HepG2 (cell line): ENCODE results near the gene OR6S1. TPM values are rescaled to one million over a fixed set of nuclear protein-coding genes. Genes with fewer than 3 reads are reported as not detected.

ENCODE experiments used
- BCL6 ChIP-seq: IDR thresholded peaks from 2 replicates; pipeline ENCODE4 v1.6.1; 2016; ENCODE audit warnings: missing genetic modification reagents, missing compliant biosample characterization
- DNMT3B ChIP-seq: conservative IDR thresholded peaks from 2 replicates; pipeline ENCODE4 v1.6.1; 2016; ENCODE audit warnings: missing biosample characterization, control low read depth
- HCFC1 ChIP-seq: fragments of 150-350 bp; IDR thresholded peaks from 2 replicates; pipeline ENCODE4 v1.6.1; 2014; ENCODE audit warnings: low read depth, low read length
- HDAC2 ChIP-seq: sonication (generic); formaldehyde crosslinking; IDR thresholded peaks from 2 replicates; pipeline ENCODE4 v1.4.0; 2020; ENCODE audit warnings: missing genetic modification reagents
- KLF13 ChIP-seq: sonication (generic); formaldehyde crosslinking; IDR thresholded peaks from 2 replicates; pipeline ENCODE4 v1.4.0; 2020; ENCODE audit warnings: mild to moderate bottlenecking, missing genetic modification reagents
- MXD4 ChIP-seq: IDR thresholded peaks from 2 replicates; pipeline ENCODE4 v1.6.1; 2016; ENCODE audit warnings: mild to moderate bottlenecking, missing biosample characterization, missing genetic modification reagents
- NCOA1 ChIP-seq: sonication (generic); formaldehyde crosslinking; IDR thresholded peaks from 2 replicates; pipeline ENCODE4 v1.9.0; 2021; ENCODE audit warnings: missing genetic modification reagents
- NFKB2 ChIP-seq: sonication (generic); formaldehyde crosslinking; IDR thresholded peaks from 2 replicates; pipeline ENCODE4 v1.4.0; 2020; ENCODE audit warnings: missing genetic modification reagents, borderline replicate concordance
- PCBP2 ChIP-seq: fragments of 200-400 bp; formaldehyde crosslinking; optimal IDR thresholded peaks from 2 replicates; pipeline ENCODE3; 2018; ENCODE audit warnings: low read length, low read depth; ENCODE audit not compliant: poor library complexity, severe bottlenecking
- RBM39 ChIP-seq: fragments of 200-400 bp; formaldehyde crosslinking; IDR thresholded peaks from one replicate; pipeline ENCODE4 v1.6.1; 2018; ENCODE audit warnings: antibody characterized with exemption, mild to moderate bottlenecking, low read depth, low read length; ENCODE audit not compliant: poor library complexity, severe bottlenecking
- SATB2 ChIP-seq: sonication (generic); formaldehyde crosslinking; IDR thresholded peaks from 2 replicates; pipeline ENCODE4 v1.5.0; 2020; ENCODE audit warnings: missing genetic modification reagents
- SIX1 ChIP-seq: sonication (generic); formaldehyde crosslinking; IDR thresholded peaks from 2 replicates; pipeline ENCODE4 v1.4.0; 2020; ENCODE audit warnings: missing genetic modification reagents, borderline replicate concordance
- SMC3 ChIP-seq: IDR thresholded peaks from 2 replicates; pipeline ENCODE4 v1.6.1; 2011; ENCODE audit warnings: low read length, improper control_type of control experiment
- SRSF1 ChIP-seq: fragments of 200-400 bp; formaldehyde crosslinking; optimal IDR thresholded peaks from 2 replicates; pipeline ENCODE3; 2017; ENCODE audit warnings: mild to moderate bottlenecking, low read depth, low read length, moderate library complexity
- TOE1 ChIP-seq: sonication (generic); formaldehyde crosslinking; IDR thresholded peaks from 2 replicates; pipeline ENCODE4 v1.4.0; 2020; ENCODE audit warnings: mild to moderate bottlenecking, missing genetic modification reagents
- YY1 ChIP-seq: IDR thresholded peaks from 2 replicates; pipeline ENCODE4 v1.6.1; 2011; ENCODE audit warnings: low read length, low read depth, moderate library complexity, mild to moderate bottlenecking; ENCODE audit not compliant: insufficient read depth, insufficient replicate concordance
- ZIK1 ChIP-seq: sonication (generic); formaldehyde crosslinking; IDR thresholded peaks from 2 replicates; pipeline ENCODE4 v1.5.0; 2020; ENCODE audit warnings: mild to moderate bottlenecking, low read depth, missing genetic modification reagents, borderline replicate concordance
- ZKSCAN8 ChIP-seq: IDR thresholded peaks from 2 replicates; pipeline ENCODE4 v1.6.1; 2016; ENCODE audit warnings: borderline replicate concordance, missing genetic modification reagents, missing compliant biosample characterization
- ZNF124 ChIP-seq: sonication (generic); formaldehyde crosslinking; IDR thresholded peaks from 2 replicates; pipeline ENCODE4 v1.4.0; 2020; ENCODE audit warnings: missing genetic modification reagents
- ZNF44 ChIP-seq: sonication (generic); formaldehyde crosslinking; IDR thresholded peaks from 2 replicates; pipeline ENCODE4 v1.5.1; 2020; ENCODE audit warnings: mild to moderate bottlenecking, missing genetic modification reagents
- ZNF75D ChIP-seq: sonication (generic); formaldehyde crosslinking; IDR thresholded peaks from 2 replicates; pipeline ENCODE4 v1.8.1; 2023; ENCODE audit warnings: missing genetic modification reagents, mild to moderate bottlenecking, borderline replicate concordance
- ZNF788 ChIP-seq: sonication (generic); formaldehyde crosslinking; IDR thresholded peaks from 2 replicates; pipeline ENCODE4 v1.5.0; 2020; ENCODE audit warnings: mild to moderate bottlenecking, missing genetic modification reagents, borderline replicate concordance
- ZNF878 ChIP-seq: sonication (generic); formaldehyde crosslinking; IDR thresholded peaks from 2 replicates; pipeline ENCODE4 v1.8.1; 2023; ENCODE audit warnings: mild to moderate bottlenecking, missing genetic modification reagents, moderate library complexity
- polyA plus RNA-seq, 8 experiments: library from polyadenylated mRNA; depleted of rRNA in 3 of 8; stranded (reverse) in 7 of 8; unstranded in 1 of 8; fragments of >200 nt; fragmentation: Illumina TruSeq in 4 of 8; extraction: Trizol in 4 of 8; gene quantifications; 2 replicates each; pipeline versions ENCODE4 v1.2.1 to v1.2.3, GENCODE V29; 2011 to 2016; ENCODE audit warnings: low read depth in 4 of 8, missing spikeins in 1 of 8, mixed read lengths in 1 of 8; ENCODE audit not compliant: insufficient read depth in 1 of 8
- total RNA-seq, 5 experiments: library from RNA; depleted of rRNA; stranded (reverse); fragments of >200 nt; fragmentation: Illumina TruSeq; extraction: Trizol; gene quantifications; 2 replicates each; pipeline ENCODE4 v1.2.3, GENCODE V29; 2016; ENCODE audit warnings: low read depth in 1 of 5
- TF ChIP-seq, protein P1 (sequence below): sonication (generic); formaldehyde crosslinking; IDR thresholded peaks from 2 replicates; pipeline ENCODE4 v1.5.1; 2020; ENCODE audit warnings: missing genetic modification reagents, mild to moderate bottlenecking, borderline replicate concordance
- TF ChIP-seq, protein P2 (sequence below): IDR thresholded peaks from 2 replicates; pipeline ENCODE4 v1.6.1; 2012; ENCODE audit warnings: low read depth, low read length, improper control_type of control experiment
- TF ChIP-seq, protein P3 (sequence below): sonication (generic); formaldehyde crosslinking; IDR thresholded peaks from 2 replicates; pipeline ENCODE4 v1.5.0; 2020; ENCODE audit warnings: missing genetic modification reagents

The OR6S1 gene
- total and polyA plus RNA-seq, 2 of the 13 experiments (the other 11 are each of a cell fraction or from before 2014, with no cell fraction given), result 0.09 TPM; not detected in 1

DNA sequence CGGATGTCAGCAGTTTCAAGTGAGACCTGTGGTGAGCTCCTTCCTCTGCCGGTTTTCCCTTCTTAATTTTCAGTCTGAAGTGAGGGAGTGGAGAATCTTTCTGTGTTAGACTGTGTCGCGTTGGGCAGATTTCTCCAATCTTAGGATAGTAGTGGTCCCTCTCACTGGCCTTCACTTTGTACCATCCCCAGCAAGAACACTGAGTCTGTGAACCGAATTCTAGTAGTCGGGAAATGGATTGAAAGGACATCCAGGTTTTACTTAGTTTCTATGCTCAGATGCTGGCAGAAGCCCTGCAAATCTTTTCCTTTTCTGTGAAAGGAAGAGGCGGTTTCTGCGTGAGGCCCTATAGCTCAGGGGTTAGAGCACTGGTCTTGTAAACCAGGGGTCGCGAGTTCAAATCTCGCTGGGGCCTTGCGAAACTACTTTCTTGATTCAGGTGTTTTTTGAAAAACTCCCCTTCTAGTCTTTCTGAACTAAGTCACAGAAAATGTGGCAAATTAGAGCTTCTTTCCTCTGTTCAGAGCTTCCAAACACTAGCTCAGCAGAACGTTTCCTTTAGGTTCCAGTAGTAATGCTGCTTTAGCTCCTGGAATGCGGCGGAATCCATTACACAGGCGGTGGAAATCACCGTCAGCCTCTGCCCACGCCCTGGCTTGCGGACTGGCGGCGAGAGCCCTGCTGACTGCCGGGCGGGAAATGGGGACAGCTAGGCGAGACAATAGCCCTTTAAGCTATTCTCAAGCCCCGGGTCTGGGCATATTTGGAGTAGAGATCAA lies 40.0 kb upstream of the OR6S1 start (continued):
- TF ChIP-seq, protein P1, sequence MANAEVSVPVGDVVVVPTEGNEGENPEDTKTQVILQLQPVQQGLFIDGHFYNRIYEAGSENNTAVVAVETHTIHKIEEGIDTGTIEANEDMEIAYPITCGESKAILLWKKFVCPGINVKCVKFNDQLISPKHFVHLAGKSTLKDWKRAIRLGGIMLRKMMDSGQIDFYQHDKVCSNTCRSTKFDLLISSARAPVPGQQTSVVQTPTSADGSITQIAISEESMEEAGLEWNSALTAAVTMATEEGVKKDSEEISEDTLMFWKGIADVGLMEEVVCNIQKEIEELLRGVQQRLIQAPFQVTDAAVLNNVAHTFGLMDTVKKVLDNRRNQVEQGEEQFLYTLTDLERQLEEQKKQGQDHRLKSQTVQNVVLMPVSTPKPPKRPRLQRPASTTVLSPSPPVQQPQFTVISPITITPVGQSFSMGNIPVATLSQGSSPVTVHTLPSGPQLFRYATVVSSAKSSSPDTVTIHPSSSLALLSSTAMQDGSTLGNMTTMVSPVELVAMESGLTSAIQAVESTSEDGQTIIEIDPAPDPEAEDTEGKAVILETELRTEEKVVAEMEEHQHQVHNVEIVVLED, result peak; percentile 44; the same call in 1 of the 2 replicates
- TF ChIP-seq NFKB2 (0 out of 2 replicates have a peak, but pooled peaks have one; percentile 48), ZNF788 (no peak), HCFC1 (no peak), SRSF1 (peak; percentile 6), MXD4 (CRISPR knock-in tag) (peak; percentile 22; the same call in 1 of the 2 replicates), ZNF75D (CRISPR knock-in tag) (0 out of 2 replicates have a peak, but pooled peaks have one; percentile 24), RBM39 (peak; percentile 27), ZKSCAN8 (CRISPR knock-in tag) (peak; percentile 45; the same call in 1 of the 2 replicates), ZNF878 (CRISPR knock-in tag) (peak; percentile 88; the same call in 1 of the 2 replicates), ZNF44 (CRISPR knock-in tag) (peak; percentile 21; the same call in 1 of the 2 replicates), NCOA1 (CRISPR knock-in tag) (0 out of 2 replicates have a peak, but pooled peaks have one; percentile 60), PCBP2 (peak; percentile 5), HDAC2 (CRISPR knock-in tag) (no peak; the same call in 1 of the 2 replicates), TOE1 (peak; percentile 74; the same call in 1 of the 2 replicates), YY1 (no peak), ZNF124 (CRISPR knock-in tag) (no peak; the same call in 1 of the 2 replicates), KLF13 (CRISPR knock-in tag) (0 out of 2 replicates have a peak, but pooled peaks have one; percentile 47), SIX1 (CRISPR knock-in tag) (peak; percentile 55; the same call in 1 of the 2 replicates), BCL6 (CRISPR knock-in tag) (peak; percentile 25; the same call in 1 of the 2 replicates), DNMT3B (peak; percentile 81; the same call in 1 of the 2 replicates), SATB2 (CRISPR knock-in tag) (0 out of 2 replicates have a peak, but pooled peaks have one; percentile 68), SMC3 (no peak; the same call in 1 of the 2 replicates), ZIK1 (CRISPR knock-in tag) (0 out of 2 replicates have a peak, but pooled peaks have one; percentile 22)
- TF ChIP-seq, protein P2, sequence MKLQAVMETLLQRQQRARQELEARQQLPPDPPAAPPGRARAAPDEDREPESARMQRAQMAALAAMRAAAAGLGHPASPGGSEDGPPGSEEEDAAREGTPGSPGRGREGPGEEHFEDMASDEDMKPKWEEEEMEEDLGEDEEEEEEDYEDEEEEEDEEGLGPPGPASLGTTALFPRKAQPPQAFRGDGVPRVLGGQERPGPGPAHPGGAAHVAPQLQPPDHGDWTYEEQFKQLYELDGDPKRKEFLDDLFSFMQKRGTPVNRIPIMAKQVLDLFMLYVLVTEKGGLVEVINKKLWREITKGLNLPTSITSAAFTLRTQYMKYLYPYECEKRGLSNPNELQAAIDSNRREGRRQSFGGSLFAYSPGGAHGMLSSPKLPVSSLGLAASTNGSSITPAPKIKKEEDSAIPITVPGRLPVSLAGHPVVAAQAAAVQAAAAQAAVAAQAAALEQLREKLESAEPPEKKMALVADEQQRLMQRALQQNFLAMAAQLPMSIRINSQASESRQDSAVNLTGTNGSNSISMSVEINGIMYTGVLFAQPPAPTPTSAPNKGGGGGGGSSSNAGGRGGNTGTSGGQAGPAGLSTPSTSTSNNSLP, result no peak; the same call in 1 of the 2 replicates
- TF ChIP-seq, protein P3, sequence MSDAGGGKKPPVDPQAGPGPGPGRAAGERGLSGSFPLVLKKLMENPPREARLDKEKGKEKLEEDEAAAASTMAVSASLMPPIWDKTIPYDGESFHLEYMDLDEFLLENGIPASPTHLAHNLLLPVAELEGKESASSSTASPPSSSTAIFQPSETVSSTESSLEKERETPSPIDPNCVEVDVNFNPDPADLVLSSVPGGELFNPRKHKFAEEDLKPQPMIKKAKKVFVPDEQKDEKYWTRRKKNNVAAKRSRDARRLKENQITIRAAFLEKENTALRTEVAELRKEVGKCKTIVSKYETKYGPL (CRISPR knock-in tag), result 0 out of 2 replicates have a peak, but pooled peaks have one; percentile 61
